SKM-1 (cell line): ENCODE results near the gene TPSG1.
"Not testable (repeated sequence)": the region's sequence is repeated elsewhere in the genome, so short reads cannot be mapped to it uniquely, and the experiment has no call there.

Experiments used
- DNase-seq: peaks from one replicate; lab custom pipeline; 2025; ENCODE audit not compliant: unreplicated experiment; lab: John Stamatoyannopoulos, UW

Gene TPSG1

DNA sequence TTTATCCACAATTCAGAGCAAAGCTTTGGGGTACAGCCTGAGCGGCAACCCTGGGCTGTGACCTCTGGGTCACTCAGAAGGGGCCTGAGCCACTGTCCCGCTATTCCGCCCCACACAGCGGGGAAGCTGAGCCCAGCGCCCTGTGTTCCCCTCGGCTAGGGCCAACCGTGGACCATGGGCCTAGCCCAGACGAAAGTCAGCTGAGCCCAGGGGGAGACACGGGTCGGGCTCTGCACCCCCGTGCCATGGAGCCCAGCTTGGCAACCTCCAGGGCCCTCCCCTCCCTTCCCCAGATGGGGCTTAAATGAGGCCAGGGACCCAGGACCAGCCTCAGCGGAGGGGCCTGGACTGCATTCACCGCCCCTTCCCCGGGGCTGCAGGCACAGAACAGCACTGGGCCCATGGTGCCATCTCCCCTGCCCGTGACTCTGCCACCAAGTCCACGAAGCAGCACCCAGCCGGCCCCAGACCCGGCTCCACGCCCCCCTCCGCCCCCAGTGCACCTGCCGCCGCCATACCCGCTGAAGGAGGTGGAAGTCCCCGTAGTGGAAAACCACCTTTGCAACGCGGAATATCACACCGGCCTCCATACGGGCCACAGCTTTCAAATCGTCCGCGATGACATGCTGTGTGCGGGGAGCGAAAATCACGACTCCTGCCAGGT, 32.6 kb upstream of the TPSG1 start:
- DNase-seq = no peak

DNA sequence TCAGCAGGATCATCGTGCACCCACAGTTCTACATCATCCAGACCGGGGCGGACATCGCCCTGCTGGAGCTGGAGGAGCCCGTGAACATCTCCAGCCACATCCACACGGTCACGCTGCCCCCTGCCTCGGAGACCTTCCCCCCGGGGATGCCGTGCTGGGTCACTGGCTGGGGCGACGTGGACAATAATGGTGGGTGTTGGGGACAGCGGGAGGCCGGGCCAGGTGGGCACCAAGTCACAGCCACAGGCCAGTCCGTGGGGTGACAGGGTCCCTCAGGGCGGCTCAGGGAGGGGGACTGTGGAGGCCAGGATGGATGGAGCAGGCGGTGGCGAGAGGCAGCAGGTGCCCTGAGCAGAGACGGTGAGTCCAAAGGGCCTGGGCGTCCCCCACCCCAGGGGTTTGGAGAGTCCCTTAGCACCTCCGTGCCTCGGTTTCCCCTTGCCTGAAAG, 31.8 kb upstream of the TPSG1 start:
- no peak for DNase-seq

DNA sequence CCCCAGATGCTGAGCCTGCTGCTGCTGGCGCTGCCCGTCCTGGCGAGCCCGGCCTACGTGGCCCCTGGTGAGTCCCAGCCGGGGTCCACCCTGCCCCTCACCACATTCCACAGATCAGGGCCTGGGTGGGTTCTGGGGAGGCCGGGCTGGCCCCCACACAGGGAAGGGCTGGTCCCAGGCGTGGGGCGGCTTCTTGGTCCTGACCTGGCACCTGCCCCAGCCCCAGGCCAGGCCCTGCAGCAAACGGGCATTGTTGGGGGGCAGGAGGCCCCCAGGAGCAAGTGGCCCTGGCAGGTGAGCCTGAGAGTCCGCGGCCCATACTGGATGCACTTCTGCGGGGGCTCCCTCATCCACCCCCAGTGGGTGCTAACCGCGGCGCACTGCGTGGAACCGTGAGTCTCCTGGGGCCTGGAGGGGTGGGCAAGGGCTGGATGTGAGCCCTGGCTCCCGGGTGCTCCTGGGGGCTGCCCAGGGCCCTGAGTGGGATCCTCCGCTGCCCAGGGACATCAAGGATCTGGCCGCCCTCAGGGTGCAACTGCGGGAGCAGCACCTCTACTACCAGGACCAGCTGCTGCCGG, 31.3 kb upstream of the TPSG1 start:
- not testable (repeated sequence) for DNase-seq

DNA sequence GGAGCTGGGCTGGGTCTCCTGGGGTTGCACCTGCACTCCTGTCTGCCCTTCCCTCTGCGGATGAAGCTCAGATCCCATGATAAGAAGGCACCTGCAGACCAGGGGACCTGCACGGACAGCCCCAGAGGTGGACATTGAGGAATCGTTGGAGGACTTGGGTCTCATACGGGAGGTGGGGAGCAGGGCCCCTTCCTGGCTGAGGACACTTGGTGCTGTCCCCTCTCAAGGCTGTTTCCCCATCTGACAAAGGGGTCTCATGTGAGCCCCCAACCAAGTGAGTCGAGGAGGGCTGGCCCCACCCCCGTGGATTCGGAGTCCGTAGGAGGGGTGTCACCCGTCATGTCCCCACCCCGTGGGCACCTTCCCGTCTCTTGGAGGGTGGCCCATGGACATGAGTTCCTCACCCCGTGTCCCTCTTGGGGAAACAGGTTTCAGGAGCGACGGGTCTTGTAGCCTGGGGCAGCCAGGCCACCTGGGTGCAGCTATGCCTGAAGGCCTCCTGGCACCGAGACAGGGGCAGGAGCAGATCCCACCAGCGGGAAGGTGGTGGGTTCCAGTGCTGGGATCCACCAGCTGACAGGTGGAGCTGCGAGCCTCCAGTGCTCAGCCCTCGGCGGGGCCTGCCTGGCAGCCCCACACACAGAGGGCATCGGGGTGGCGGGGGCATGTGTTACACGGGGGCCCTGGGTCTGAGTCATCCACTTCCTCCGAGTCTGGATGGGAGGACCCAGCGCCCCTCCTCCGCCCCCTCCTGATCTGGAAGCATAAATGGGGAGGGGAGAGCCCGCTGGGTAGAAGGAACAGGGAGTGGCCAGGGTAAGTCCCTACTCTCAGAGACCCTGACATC, 30.4 kb upstream of the TPSG1 start, which contains the start of gene TPSD1:
TPSD1 (plus strand) TSS at position 794 of the 847 bp plus-strand sequence. CDS start 212 bp downstream, outside the sequence.
- not testable (repeated sequence) for DNase-seq

DNA sequence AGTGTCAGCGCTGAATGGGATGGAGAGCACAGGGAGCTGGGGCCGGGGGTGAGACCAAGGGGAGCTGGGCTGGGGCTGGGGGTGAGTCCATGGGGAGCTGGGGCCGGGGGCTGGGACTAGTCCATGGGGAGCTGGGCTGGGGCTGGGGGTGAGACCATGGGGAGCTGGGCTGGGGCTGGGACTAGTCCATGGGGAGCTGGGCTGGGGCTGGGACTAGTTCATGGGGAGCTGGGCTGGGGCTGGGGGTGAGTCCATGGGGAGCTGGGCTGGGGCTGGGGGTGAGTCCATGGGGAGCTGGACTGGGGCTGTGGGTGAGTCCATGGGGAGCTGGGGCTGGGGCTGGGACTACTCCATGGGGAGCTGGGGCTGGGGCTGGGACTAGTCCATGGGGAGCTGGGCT, 29.8 kb upstream of the TPSG1 start:
- DNase-seq = not testable (repeated sequence)

DNA sequence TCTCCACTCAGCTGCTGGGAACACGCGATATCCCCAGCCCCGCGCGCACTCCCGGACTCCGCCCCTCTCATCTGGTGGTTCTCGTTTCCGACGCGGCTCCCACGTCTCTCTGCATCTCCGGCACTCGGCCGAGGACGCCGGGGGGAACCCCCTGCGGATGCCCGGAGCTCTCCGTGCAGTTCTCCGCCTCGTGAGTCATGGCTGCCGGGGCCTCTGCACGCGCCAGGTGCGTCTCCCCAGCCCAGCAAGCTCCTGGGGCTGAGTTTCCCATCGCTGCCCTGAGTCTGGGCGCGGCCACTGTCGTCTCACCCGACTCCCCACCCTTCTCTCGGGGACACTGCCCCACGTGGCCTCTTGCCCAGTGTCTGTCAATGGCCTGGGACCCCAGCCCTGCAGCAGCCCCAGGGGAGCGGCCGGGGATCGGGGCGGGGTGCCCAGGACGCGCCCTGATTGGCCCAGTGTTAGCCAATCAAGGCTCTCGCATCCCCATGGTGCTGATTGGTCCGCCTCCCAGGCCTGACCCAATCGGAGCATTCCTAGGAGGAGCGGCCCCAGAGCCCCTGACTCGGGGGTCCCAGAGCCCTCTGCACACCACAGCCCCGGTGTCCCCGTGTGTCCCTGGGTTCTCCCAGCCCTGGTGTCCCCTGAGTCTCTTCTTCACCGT, 28.8 kb upstream of the TPSG1 start:
- DNase-seq = not testable (repeated sequence)

DNA sequence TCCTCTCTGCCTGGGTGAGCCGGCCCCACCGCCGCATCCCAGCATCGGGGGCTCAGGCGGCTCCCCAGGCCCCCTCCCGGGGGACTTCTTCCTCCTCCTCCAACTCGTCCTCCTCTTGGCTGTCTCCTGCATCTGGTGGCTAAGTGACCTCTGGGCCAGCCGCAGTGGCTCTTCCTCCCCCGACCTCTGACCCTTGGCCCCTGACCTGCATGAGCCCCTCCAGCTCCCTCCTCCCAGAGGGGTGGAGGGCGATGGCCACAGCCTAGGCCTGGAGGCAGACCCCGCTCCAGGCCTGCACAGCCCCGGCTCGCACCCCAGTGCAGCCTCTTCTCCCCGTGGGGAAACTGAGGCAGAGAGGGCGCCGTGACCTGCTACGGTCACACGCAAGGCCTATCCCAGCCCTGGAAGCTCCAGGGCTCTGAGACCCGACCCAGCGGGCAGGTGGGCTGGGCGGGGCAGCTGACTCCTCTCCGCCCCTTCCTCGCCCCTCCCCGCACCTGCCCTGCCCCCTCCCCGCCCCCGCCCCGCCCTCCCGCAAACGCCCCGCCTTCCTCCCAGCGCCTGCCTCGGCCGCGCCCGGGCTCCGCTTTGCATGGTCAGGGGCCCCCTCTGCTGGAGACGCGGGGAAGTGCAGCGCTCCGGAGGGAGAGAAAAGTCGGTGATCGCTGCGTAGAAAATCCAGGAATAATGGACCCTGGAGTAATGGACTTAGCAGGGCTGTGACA, 24.1 kb upstream of the TPSG1 start:
- not testable (repeated sequence) for DNase-seq

DNA sequence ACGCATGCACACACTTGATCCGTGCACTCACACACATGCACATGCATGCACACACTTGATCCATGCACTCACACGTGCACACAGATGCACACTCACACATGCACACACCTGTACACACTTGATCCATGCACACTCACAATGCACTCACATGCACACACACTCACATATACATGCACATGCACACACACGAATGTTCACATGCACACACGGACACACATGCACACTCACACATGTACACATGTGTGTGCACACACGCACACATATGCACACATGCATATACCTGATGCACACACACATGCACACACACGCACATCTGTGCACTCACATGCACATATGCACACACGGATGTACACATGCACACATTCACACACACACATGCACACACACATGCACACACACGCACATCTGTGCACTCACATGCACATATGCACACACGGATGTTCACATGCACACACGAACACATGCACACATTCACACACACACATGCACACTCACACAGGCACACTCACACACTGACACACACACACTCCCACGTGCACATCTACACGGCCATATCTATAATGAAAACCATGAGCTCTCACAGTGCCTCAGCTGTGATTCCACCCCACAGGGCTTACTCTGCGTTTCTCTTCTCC, 23.0 kb upstream of the TPSG1 start:
- not testable (repeated sequence) for DNase-seq

DNA sequence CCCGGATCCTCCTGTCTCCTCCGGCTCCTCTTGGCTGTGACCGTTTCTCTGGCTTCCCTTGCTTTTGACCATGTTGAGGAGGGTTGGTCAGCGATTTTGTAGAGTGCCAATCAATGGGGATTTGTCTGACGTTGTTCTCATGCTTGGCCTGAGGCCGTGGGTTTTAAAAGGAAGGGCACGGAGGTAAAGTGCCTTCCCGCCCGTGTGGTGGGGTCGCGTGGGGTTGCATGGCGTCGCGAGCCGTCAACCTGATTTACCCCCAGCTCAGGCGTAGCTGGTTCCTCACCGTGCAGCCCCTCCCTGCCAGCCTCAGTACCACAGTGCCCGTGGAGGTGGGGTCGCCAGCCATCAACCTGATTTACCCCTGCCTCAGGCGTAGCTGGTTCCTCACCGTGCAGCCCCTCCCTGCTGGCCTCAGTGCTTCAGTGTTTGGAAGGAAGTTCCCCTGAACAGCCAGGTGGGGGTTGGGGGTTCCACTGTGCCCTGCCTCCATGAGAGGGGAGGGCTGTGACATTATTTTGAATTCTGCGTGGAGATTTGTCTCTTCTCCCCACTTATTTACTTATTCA, 20.5 kb upstream of the TPSG1 start:
- no peak for DNase-seq

DNA sequence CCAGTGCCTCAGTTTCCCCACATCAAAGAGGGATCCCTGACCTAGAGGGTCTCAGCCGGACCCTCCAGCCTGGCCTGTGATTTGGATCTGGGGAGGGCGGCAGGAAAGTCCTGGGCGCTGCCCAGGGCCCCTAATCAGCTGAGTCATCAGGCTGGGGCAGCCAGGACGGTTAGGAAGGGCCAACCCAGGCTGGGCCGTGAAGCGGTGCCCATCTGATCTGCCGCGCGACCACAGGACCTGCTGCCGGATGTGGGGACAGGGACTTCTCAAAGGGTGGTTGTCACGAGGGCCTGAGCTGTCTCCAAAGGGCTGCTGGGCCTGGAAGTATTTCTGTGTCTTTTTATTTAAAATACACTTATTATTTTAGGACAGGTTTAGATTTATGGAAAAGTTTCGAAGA, 19.8 kb upstream of the TPSG1 start:
- no peak for DNase-seq

DNA sequence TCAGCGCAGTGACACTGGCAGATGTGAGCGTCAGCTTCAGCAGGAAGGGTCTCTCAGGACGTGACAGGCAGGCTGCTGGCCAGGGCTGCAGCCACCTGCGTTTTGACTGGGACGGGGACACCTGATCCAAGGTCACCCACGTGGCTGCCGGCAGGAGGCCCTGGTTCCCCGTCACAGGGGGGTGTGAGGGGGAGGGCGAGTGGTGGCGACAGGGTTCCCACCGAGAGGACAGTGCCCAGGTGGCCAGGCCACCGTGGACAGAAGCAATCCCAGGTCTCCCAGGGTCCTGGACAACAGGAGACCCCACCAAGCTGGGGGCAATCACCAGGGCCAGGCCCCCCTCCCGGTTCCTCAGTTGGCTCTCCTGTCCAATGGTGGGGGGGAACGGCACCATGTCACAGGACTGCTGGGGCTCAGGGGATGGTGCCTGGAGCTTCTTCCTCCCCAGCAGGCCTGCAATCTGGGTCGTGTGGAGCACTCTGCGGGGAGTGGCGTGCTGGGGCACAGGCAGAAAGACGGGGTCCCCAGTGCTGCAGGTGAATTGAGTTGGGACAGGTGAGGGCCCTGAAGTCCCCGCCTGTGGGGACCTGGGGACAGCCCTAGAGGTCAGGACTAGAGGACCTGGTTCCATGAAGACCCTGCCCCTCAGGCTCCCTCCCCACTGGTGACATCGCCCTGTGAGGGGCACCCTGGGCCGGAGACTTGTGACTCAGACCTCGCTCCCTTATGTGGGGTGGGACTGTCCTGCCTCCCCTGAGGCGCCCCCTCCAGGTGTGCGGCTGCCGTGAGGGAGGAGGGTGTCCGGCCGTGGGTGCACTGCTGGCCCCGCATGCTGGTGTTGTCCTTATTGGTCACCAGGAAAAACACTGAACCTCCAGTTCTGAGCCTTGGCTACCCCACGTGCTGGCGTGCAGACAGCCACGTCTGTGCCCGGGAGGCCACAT, 19.1 kb upstream of the TPSG1 start:
- DNase-seq = not testable (repeated sequence)

DNA sequence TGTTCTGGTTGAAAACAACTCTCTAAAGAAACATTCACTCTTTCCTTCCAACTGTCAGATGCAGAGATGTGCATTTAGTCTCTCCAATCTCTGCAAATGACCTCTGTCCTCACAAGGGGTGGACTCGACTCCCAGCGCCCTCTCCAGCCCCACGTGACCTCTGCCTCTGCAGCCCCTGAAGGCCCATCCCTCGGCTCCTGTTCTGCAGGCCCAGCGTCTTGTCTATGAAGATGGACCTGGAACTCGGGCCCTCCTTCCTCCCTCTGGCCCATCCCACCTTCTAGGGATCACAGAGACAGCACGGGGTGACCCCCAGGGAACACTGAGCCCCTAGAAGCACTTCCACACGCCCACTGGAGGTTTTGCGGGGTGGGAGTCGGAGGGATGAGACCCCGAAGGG, 18.3 kb upstream of the TPSG1 start:
- DNase-seq = not testable (repeated sequence)

DNA sequence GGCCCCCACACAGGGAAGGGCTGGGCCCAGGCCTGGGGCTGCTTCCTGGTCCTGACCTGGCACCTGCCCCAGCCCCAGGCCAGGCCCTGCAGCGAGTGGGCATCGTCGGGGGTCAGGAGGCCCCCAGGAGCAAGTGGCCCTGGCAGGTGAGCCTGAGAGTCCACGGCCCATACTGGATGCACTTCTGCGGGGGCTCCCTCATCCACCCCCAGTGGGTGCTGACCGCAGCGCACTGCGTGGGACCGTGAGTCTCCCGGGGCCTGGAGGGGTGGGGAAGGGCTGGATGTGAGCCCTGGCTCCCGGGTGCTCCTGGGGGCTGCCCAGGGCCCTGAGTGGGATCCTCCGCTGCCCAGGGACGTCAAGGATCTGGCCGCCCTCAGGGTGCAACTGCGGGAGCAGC, 16.0 kb upstream of the TPSG1 start:
- DNase-seq = not testable (repeated sequence)

DNA sequence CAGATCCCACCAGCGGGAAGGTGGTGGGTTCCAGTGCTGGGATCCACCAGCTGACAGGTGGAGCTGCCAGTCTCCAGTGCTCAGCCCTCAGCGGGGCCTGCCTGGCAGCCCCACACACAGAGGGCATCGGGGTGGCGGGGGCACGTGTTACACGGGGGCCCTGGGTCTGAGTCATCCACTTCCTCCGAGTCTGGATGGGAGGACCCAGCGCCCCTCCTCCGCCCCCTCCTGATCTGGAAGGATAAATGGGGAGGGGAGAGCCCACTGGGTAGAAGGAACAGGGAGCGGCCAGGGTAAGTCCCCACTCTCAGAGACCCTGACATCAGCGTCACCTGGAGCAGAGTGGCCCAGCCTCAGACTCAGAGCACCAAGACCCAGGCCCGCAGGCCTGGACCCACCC, 15.4 kb upstream of the TPSG1 start, which contains the start of gene TPSAB1:
TPSAB1 (plus strand) TSS at position 270 of the 400 bp plus-strand sequence. CDS start 234 bp downstream, outside the sequence.
- DNase-seq = not testable (repeated sequence)

DNA sequence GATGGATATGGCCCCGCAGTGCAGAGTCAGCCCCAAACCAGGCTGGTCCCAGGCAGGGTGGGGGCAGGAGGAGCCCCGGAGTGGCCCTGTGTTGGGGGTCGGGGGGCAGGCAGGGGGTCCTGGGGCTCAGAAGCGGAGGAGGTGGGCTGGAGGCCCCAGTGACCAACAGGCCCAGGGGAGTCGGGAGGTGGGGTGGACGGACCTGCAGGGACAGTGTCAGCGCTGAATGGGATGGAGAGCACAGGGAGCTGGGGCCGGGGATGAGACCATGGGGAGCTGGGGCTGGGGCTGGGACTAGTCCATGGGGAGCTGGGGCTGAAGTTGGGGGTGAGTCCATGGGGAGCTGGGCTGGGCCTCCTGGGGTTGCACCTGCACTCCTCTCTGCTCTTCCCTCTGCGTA, 14.5 kb upstream of the TPSG1 start:
- not testable (repeated sequence) for DNase-seq

DNA sequence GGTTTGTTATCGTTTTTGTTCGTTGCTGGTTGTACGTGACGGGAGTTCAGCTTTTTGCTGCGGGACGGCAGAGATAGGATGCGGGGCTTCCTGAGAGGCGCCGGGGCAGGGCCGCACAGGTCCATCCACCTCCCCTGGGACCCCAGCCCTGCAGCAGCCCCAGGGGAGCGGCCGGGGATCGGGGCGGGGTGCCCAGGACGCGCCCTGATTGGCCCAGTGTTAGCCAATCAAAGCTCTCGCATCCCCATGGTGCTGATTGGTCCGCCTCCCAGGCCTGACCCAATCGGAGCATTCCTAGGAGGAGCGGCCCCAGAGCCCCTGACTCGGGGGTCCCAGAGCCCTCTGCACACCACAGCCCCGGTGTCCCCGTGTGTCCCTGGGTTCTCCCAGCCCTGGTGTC, 13.8 kb upstream of the TPSG1 start:
- not testable (repeated sequence) for DNase-seq

DNA sequence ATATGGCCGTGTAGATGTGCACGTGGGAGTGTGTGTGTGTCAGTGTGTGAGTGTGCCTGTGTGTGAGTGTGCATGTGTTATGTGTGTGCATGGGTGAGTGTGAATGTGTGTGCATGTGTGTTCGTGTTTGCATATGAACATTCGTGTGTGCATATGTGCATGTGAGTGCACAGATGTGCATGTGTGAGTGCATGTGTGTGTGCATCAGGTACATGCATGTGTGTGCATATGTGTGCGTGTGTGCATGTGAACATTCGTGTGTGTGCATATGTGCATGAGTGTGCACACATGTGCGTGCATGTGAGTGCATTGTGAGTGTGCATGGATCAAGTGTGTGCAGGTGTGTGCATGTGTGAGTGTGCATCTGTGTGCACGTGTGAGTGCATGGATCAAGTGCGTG, 12.9 kb upstream of the TPSG1 start:
- no peak for DNase-seq

DNA sequence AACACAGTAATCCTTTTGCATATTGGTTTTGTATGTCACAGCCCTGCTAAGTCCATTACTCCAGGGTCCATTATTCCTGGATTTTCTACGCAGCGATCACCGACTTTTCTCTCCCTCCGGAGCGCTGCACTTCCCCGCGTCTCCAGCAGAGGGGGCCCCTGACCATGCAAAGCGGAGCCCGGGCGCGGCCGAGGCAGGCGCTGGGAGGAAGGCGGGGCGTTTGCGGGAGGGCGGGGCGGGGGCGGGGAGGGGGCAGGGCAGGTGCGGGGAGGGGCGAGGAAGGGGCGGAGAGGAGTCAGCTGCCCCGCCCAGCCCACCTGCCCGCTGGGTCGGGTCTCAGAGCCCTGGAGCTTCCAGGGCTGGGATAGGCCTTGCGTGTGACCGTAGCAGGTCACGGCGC, 11.6 kb upstream of the TPSG1 start:
- not testable (repeated sequence) for DNase-seq
